ENCODE data around the gene PLOD3.

Gene PLOD3

GRCh38 chr7:101189109-101189508 is 28.3 kb downstream of the PLOD3 start:
- Histone ChIP-seq H3K4me1 (ENCODE audit: insufficient read depth, low read length) (peaks cover 4% of the 10 kb centered on the region; the same call in 1 of the 2 replicates), H3K9me3 (ENCODE audit: control insufficient read depth, insufficient read depth, low read length) (no peaks in the 10 kb centered on the region), H3K9ac (ENCODE audit: low read depth, low read length) (no peak overlapping the region), H3K36me3 (ENCODE audit: insufficient read depth, low read length) (no peaks in the 10 kb centered on the region)

- H3K4me1 ChIP-seq (ENCODE audit: insufficient read depth, low read length) = peaks cover 6% of the 10 kb centered on the region
- H3K36me3 ChIP-seq (ENCODE audit: insufficient read depth, low read length) = no peaks in the 10 kb centered on the region
Observed at GRCh38 chr7:101186844-101187428, 30.4 kb downstream of the PLOD3 start.

GRCh38 chr7:101186194-101186593 is 31.2 kb downstream of the PLOD3 start:
- H3K4me1 ChIP-seq (ENCODE audit: insufficient read depth, low read length) = peaks cover 8% of the 10 kb centered on the region
- no peaks in the 10 kb centered on the region for H3K9me3 ChIP-seq (ENCODE audit: control insufficient read depth, insufficient read depth, low read length)
- no peak overlapping the region for H3K9ac ChIP-seq (ENCODE audit: low read depth, low read length)
- H3K36me3 ChIP-seq (ENCODE audit: insufficient read depth, low read length) = no peaks in the 10 kb centered on the region

More at GRCh38 chr7:101186844-101187428, 30.4 kb downstream of the PLOD3 start:
- Histone ChIP-seq H3K9me3 (ENCODE audit: control insufficient read depth, insufficient read depth, low read length) (no peaks in the 10 kb centered on the region), H3K9ac (ENCODE audit: low read depth, low read length) (no peak overlapping the region)

GRCh38 chr7:101185258-101185839 is 32.0 kb downstream of the PLOD3 start:
- no peak overlapping the region for H3K9ac ChIP-seq (ENCODE audit: low read depth, low read length)
- peaks cover 8% of the 10 kb centered on the region for H3K4me1 ChIP-seq (ENCODE audit: insufficient read depth, low read length)
- H3K9me3 ChIP-seq (ENCODE audit: control insufficient read depth, insufficient read depth, low read length) = no peaks in the 10 kb centered on the region
- no peaks in the 10 kb centered on the region for H3K36me3 ChIP-seq (ENCODE audit: insufficient read depth, low read length)

GRCh38 chr7:101180130-101180755 is 37.1 kb downstream of the PLOD3 start, which contains the start of gene NAT16:
TSS of gene NAT16 (minus strand) at chr7:101180293. CDS start at chr7:101174807, 5,486 bp downstream.
- Histone ChIP-seq H3K9ac (ENCODE audit: low read depth, low read length) (peak within 1 kb of the TSS; percentile 61), H3K4me1 (ENCODE audit: insufficient read depth, low read length) (peaks cover 5% of the 10 kb centered on the region)

GRCh38 chr7:101179713-101180112 is 37.7 kb downstream of the PLOD3 start:
- Histone ChIP-seq H3K36me3 (ENCODE audit: insufficient read depth, low read length) (no peaks in the 10 kb centered on the region), H3K9ac (ENCODE audit: low read depth, low read length) (peak overlapping the region; percentile 61), H3K9me3 (ENCODE audit: control insufficient read depth, insufficient read depth, low read length) (no peaks in the 10 kb centered on the region), H3K4me1 (ENCODE audit: insufficient read depth, low read length) (peaks cover 4% of the 10 kb centered on the region)

More at GRCh38 chr7:101180130-101180755, 37.1 kb downstream of the PLOD3 start, which contains the start of gene NAT16:
- H3K36me3 ChIP-seq (ENCODE audit: insufficient read depth, low read length) = no peaks in the 10 kb centered on the region
- no peaks in the 10 kb centered on the region for H3K9me3 ChIP-seq (ENCODE audit: control insufficient read depth, insufficient read depth, low read length)

- Histone ChIP-seq H3K9me3 (ENCODE audit: control insufficient read depth, insufficient read depth, low read length) (no peaks in the 10 kb centered on the region), H3K36me3 (ENCODE audit: insufficient read depth, low read length) (no peaks in the 10 kb centered on the region), H3K9ac (ENCODE audit: low read depth, low read length) (peak overlapping the region; percentile 61; the same call in 1 of the 2 replicates), H3K4me1 (ENCODE audit: insufficient read depth, low read length) (peaks cover 4% of the 10 kb centered on the region)
Observed at GRCh38 chr7:101179117-101179516, 38.3 kb downstream of the PLOD3 start.

GRCh38 chr7:101177644-101178043 is 39.7 kb downstream of the PLOD3 start:
- no peaks in the 10 kb centered on the region for H3K9me3 ChIP-seq (ENCODE audit: control insufficient read depth, insufficient read depth, low read length)
- H3K4me1 ChIP-seq (ENCODE audit: insufficient read depth, low read length) = peaks cover 4% of the 10 kb centered on the region
- no peak overlapping the region for H3K9ac ChIP-seq (ENCODE audit: low read depth, low read length)
- no peaks in the 10 kb centered on the region for H3K36me3 ChIP-seq (ENCODE audit: insufficient read depth, low read length)

GRCh38 chr7:101175664-101176063 is 41.7 kb downstream of the PLOD3 start:
- H3K9ac ChIP-seq (ENCODE audit: low read depth, low read length) = no peak overlapping the region
- no peaks in the 10 kb centered on the region for H3K9me3 ChIP-seq (ENCODE audit: control insufficient read depth, insufficient read depth, low read length)
- H3K36me3 ChIP-seq (ENCODE audit: insufficient read depth, low read length) = no peaks in the 10 kb centered on the region
- peaks cover 3% of the 10 kb centered on the region for H3K4me1 ChIP-seq (ENCODE audit: insufficient read depth, low read length)

GRCh38 chr7:101174322-101174854 is 43.0 kb downstream of the PLOD3 start:
- Histone ChIP-seq H3K9me3 (ENCODE audit: control insufficient read depth, insufficient read depth, low read length) (no peaks in the 10 kb centered on the region), H3K9ac (ENCODE audit: low read depth, low read length) (peak overlapping the region; percentile 40; the same call in 1 of the 2 replicates), H3K4me1 (ENCODE audit: insufficient read depth, low read length) (peaks cover 5% of the 10 kb centered on the region), H3K36me3 (ENCODE audit: insufficient read depth, low read length) (no peaks in the 10 kb centered on the region)

- no peaks in the 10 kb centered on the region for H3K36me3 ChIP-seq (ENCODE audit: insufficient read depth, low read length)
- peaks cover 7% of the 10 kb centered on the region for H3K4me1 ChIP-seq (ENCODE audit: insufficient read depth, low read length)
- H3K9ac ChIP-seq (ENCODE audit: low read depth, low read length) = peak overlapping the region; percentile 40; the same call in 1 of the 2 replicates
- no peaks in the 10 kb centered on the region for H3K9me3 ChIP-seq (ENCODE audit: control insufficient read depth, insufficient read depth, low read length)
Observed at GRCh38 chr7:101173752-101174244, 43.6 kb downstream of the PLOD3 start.

GRCh38 chr7:101172854-101173751 is 44.3 kb downstream of the PLOD3 start:
- H3K9ac ChIP-seq (ENCODE audit: low read depth, low read length) = peak overlapping the region; percentile 40
- H3K36me3 ChIP-seq (ENCODE audit: insufficient read depth, low read length) = no peaks in the 10 kb centered on the region
- no peaks in the 10 kb centered on the region for H3K9me3 ChIP-seq (ENCODE audit: control insufficient read depth, insufficient read depth, low read length)
- H3K4me1 ChIP-seq (ENCODE audit: insufficient read depth, low read length) = peaks cover 11% of the 10 kb centered on the region

- peak overlapping the region; percentile 40; the same call in 1 of the 2 replicates for H3K9ac ChIP-seq (ENCODE audit: low read depth, low read length)
- no peaks in the 10 kb centered on the region for H3K9me3 ChIP-seq (ENCODE audit: control insufficient read depth, insufficient read depth, low read length)
- peaks cover 16% of the 10 kb centered on the region for H3K4me1 ChIP-seq (ENCODE audit: insufficient read depth, low read length)
- no peaks in the 10 kb centered on the region for H3K36me3 ChIP-seq (ENCODE audit: insufficient read depth, low read length)
Observed at GRCh38 chr7:101172005-101172853, 45.2 kb downstream of the PLOD3 start.

Data from ES-I3 (cell line).